Measurements from ENCODE around the gene FAM240B. TPM values are rescaled to one million over a fixed set of nuclear protein-coding genes. Genes with fewer than 3 reads are reported as not detected.

The FAM240B gene
- polyA plus RNA-seq, 3 donors = not detected

GRCh38 chr9:38761339-38761738, 41.4 kb upstream of the FAM240B start:
- no peaks in the 10 kb centered on the region for H3K4me1 Mint-ChIP-seq
- H3K27me3 Mint-ChIP-seq (ENCODE audit: low read depth in 3 of 3) = peaks cover 0 to 4% (median 2%) of the 10 kb centered on the region in 3 donors
- Histone ChIP-seq H3K27me3 (ENCODE audit: control insufficient read depth in 2 of 2, insufficient read depth in 2 of 2, low read length in 2 of 2) (no peaks in the 10 kb centered on the region), H3K4me2 (replicated peaks; ENCODE audit: extremely low read depth, low read length, poor library complexity, severe bottlenecking) (no peak overlapping the region), H3K27ac (ENCODE audit: low read depth in 1 of 2, low read length in 2 of 2) (no peak overlapping the region), H3K4me1 (ENCODE audit: control insufficient read depth in 1 of 2, insufficient read depth in 2 of 2, low read length in 2 of 2) (no peaks in the 10 kb centered on the region), H3K9ac (ENCODE audit: insufficient read depth, low read length, poor library complexity, severe bottlenecking) (no peak overlapping the region), H3K36me3 (replicated peaks in 1 of 2; ENCODE audit: control insufficient read depth in 1 of 2, insufficient read depth in 2 of 2, low read length in 2 of 2) (no peaks in the 10 kb centered on the region), H2AFZ (ENCODE audit: insufficient read depth, low read depth, low read length, poor library complexity, severe bottlenecking) (no peak overlapping the region), H4K20me1 (ENCODE audit: insufficient read depth, low read length) (no peaks in the 10 kb centered on the region), H3K9me3 (replicated peaks in 1 of 2; ENCODE audit: control insufficient read depth in 1 of 2, insufficient read depth in 1 of 2, low read length in 2 of 2) (peaks cover 0 to 8% of the 10 kb centered on the region in 2 donors), H3K79me2 (ENCODE audit: insufficient read depth, low read length) (no peaks in the 10 kb centered on the region), H3K4me3 (replicated peaks in 1 of 3; ENCODE audit: low read depth in 2 of 3, low read length in 3 of 3) (no peak overlapping the region)
- no peak overlapping the region for H3K27ac Mint-ChIP-seq
- H3K9me3 Mint-ChIP-seq = peaks cover 0 to 19% (median 7%) of the 10 kb centered on the region in 7 donors
- no peak for DNase-seq
- 13% methylated on average over 3 of the region's 3 CpGs for WGBS (ENCODE audit: insufficient coverage)
- intact Hi-C loops (cut with micrococcal nuclease) = no loop called here
- H3K4me3 Mint-ChIP-seq = no peak overlapping the region
- H3K36me3 Mint-ChIP-seq = no peaks in the 10 kb centered on the region
- TF ChIP-seq, protein P1, sequence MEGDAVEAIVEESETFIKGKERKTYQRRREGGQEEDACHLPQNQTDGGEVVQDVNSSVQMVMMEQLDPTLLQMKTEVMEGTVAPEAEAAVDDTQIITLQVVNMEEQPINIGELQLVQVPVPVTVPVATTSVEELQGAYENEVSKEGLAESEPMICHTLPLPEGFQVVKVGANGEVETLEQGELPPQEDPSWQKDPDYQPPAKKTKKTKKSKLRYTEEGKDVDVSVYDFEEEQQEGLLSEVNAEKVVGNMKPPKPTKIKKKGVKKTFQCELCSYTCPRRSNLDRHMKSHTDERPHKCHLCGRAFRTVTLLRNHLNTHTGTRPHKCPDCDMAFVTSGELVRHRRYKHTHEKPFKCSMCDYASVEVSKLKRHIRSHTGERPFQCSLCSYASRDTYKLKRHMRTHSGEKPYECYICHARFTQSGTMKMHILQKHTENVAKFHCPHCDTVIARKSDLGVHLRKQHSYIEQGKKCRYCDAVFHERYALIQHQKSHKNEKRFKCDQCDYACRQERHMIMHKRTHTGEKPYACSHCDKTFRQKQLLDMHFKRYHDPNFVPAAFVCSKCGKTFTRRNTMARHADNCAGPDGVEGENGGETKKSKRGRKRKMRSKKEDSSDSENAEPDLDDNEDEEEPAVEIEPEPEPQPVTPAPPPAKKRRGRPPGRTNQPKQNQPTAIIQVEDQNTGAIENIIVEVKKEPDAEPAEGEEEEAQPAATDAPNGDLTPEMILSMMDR (IDR thresholded peaks at IDR 0.05) = no peak

- Histone ChIP-seq H3K36me3 (replicated peaks in 1 of 2; ENCODE audit: control insufficient read depth in 1 of 2, insufficient read depth in 2 of 2, low read length in 2 of 2) (no peaks in the 10 kb centered on the region), H2AFZ (ENCODE audit: insufficient read depth, low read depth, low read length, poor library complexity, severe bottlenecking) (no peak overlapping the region), H3K4me1 (ENCODE audit: control insufficient read depth in 1 of 2, insufficient read depth in 2 of 2, low read length in 2 of 2) (no peaks in the 10 kb centered on the region), H3K4me3 (replicated peaks in 1 of 3; ENCODE audit: low read depth in 2 of 3, low read length in 3 of 3) (no peak overlapping the region), H3K79me2 (ENCODE audit: insufficient read depth, low read length) (no peaks in the 10 kb centered on the region), H3K9me3 (replicated peaks in 1 of 2; ENCODE audit: control insufficient read depth in 1 of 2, insufficient read depth in 1 of 2, low read length in 2 of 2) (no peaks in the 10 kb centered on the region), H3K9ac (ENCODE audit: insufficient read depth, low read length, poor library complexity, severe bottlenecking) (no peak overlapping the region), H3K27ac (ENCODE audit: low read depth in 1 of 2, low read length in 2 of 2) (no peak overlapping the region), H3K27me3 (ENCODE audit: control insufficient read depth in 2 of 2, insufficient read depth in 2 of 2, low read length in 2 of 2) (no peaks in the 10 kb centered on the region), H3K4me2 (replicated peaks; ENCODE audit: extremely low read depth, low read length, poor library complexity, severe bottlenecking) (no peak overlapping the region), H4K20me1 (ENCODE audit: insufficient read depth, low read length) (no peaks in the 10 kb centered on the region)
- DNase-seq = no peak
- H3K36me3 Mint-ChIP-seq = no peaks in the 10 kb centered on the region
- H3K4me1 Mint-ChIP-seq = no peaks in the 10 kb centered on the region
- no peak overlapping the region for H3K4me3 Mint-ChIP-seq
- peaks cover 0 to 2% (median 0%) of the 10 kb centered on the region in 3 donors for H3K27me3 Mint-ChIP-seq (ENCODE audit: low read depth in 3 of 3)
- no peak overlapping the region for H3K27ac Mint-ChIP-seq
- TF ChIP-seq, protein P1 (IDR thresholded peaks at IDR 0.05) = no peak
- WGBS (ENCODE audit: insufficient coverage) = no CpG with 5 or more reads among the region's 1 CpG
- H3K9me3 Mint-ChIP-seq = peaks cover 0 to 5% (median 0%) of the 10 kb centered on the region in 7 donors
- intact Hi-C loops (cut with micrococcal nuclease) = no loop called here
These were observed 36.8 kb upstream of the FAM240B start for GRCh38 chr9:38756702-38757101.
